Tongue (tissue), 2 donors: ENCODE data around the gene USP54. TPM values are rescaled to one million over a fixed set of nuclear protein-coding genes. Genes with fewer than 3 reads are reported as not detected.
A peak's percentile ranks its signal among the peaks of the same experiment; 100 is the strongest.
"Not testable (repeated sequence)": the region's sequence is repeated elsewhere in the genome, so short reads cannot be mapped to it uniquely, and the experiment has no call there.

ENCODE experiments used
- DNase-seq: peaks from one replicate; pipeline ENCODE4 v3.0.0-alpha.2; 2015
- total RNA-seq: library from RNA; depleted of rRNA; stranded (reverse); fragments of >200 nt; gene quantifications from one replicate; pipeline ENCODE4 v1.2.3, GENCODE V29; 2014

USP54 gene
- total RNA-seq, 1 donor from 2014 or later: 39.5 TPM

DNA sequence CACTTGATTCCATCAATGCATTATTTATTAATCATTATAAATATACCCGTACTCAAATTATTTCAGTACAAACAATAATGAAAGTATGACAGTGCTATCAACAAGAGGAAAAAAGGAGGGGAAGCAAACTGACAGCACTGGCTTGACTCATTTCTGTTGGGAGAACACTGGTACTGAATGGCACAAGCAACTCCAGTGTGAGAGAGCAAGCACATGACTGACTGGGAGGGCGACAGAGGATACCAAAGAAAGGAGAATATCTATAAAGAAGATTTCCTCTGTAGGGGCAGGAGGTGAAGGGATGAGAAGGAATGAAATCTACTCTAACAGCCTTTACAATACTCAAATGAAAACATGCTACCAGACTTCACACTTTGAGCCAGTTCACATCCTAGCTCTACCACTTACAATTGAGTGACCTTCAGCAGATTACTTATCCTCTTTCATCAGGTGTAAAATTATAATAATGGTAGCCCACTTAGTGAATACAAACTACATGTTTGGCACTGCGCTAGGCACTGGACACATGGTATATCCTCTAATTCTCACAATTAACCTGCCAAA, 1.5 kb downstream of the USP54 start:
- no peak for DNase-seq

- DNase-seq: no peak
Observed at GRCh38 chr10:73588656-73589055, 2.5 kb downstream of the USP54 start.

- peak; percentile 17 for DNase-seq
Observed at GRCh38 chr10:73586583-73586984, 4.6 kb downstream of the USP54 start.

- DNase-seq: no peak
Observed at GRCh38 chr10:73585327-73585726, 5.8 kb downstream of the USP54 start.

DNA sequence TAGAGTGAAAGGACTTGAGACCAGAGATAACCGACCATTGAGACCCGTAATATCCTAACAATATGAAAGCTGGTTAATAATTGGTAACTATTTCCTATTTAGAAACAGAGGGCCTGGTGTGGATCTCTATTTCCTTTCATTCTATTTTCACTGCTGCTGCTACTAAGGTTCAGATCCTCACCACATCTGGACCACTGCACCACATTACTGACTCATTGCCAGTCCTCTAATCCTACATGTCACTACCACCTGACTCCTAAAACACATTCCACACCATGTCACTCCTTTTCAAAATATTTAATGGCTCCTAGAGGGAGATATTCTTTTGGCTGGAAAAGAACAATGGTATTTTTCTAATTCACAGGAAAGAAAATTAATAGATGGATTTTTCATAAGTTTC, 6.4 kb downstream of the USP54 start:
- no peak for DNase-seq

DNA sequence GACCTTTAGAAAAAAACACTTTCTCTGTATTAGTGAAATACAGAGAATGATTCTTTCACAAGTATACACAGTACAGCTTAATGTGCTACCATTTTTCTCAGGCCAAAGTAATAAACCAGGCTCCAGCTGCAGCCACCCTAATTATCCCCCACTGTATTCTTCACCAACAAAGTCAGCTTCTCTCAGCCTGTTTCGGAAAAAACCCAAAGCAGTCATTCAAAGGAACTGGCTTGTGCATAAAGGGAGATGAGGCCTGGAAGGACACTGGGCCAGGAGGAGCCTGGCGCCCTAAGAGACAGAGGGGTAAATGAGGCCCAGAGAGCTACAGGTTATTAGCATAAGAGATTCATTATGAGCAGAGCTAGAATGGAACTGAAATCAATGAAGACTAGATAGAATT, 9.2 kb downstream of the USP54 start:
- no peak for DNase-seq

GRCh38 chr10:73578927-73579326, 12.2 kb downstream of the USP54 start:
- not testable (repeated sequence) for DNase-seq

- DNase-seq: peak; percentile 84
Observed at GRCh38 chr10:73577788-73578187, 13.4 kb downstream of the USP54 start.

DNA sequence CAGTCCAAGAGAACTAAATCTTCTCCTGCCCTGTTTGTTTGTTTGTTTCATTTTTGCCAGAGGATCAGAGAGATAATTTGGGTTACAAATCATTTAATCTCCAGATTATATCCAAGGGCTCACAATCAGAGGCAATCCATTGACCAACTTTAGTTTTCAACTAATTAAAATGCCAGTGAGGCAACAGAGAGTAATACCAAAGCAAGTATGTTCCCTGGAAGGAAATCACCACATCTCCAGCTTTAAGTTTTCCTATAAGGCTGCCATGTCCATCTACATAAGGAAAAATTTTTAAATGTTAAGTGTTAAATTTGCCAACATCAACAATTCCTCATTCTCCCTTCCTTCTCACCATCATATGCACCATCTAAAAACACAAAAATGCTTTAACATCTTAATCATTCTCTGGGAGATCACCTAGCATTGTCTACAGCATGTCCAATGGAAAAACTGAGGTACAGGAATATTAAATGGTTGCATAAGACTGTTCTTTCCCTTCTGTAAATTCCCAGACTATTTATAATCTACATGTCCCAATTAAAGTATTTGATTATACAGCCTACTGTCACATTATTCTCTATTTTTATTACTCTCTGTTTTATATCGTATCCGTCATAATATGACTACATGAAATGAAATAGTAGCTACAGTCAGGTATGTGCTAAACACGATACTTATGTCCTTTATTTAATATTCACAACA, 14.1 kb downstream of the USP54 start:
- no peak for DNase-seq

- peak; percentile 73 for DNase-seq
Observed at GRCh38 chr10:73576178-73576889, 14.8 kb downstream of the USP54 start.

GRCh38 chr10:73567025-73567424, 24.1 kb downstream of the USP54 start:
- not testable (repeated sequence) for DNase-seq

GRCh38 chr10:73561192-73561591, 29.9 kb downstream of the USP54 start:
- DNase-seq: no peak

GRCh38 chr10:73559590-73559989, 31.6 kb downstream of the USP54 start:
- no peak for DNase-seq

GRCh38 chr10:73556855-73557254, 34.3 kb downstream of the USP54 start:
- no peak for DNase-seq

DNA sequence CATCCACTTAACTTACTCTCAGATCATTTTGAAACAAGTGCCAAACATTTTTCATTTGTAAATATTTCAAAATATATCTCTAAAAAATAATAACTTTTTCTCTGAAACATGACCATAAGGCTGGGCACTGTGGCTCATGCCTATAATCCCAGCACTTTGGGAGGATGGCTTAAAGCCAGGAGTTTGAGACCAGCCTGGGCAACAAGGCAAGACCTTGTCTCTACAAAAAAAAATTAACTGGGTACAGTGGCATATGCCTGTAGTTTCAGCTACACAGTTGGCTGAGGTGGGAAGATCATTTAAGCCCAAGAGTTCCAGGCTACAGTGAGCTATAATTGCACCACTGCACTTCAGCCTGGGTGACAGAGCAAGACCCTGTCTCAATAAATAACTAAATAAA, 36.4 kb downstream of the USP54 start:
- DNase-seq: peak; percentile 76

DNA sequence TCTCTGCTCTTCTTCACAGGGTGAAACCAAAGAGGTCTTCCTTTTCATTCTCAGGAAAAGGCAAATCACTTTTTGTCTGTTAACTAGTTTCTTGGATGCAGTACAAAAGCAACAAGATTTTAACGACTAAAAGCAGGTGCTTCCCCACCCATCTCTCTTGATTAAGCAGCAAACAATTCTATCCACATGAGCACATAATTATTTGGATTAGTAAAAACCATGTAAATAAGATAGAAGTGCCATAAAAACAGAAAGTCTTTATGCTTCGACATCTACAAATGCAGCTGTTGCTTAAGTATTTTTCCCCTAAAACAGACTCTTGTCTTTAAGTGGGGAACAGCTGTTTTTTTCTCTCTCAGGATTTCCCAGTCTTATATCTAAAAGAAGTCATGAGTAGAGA, 37.4 kb downstream of the USP54 start:
- DNase-seq: peak; percentile 71

DNA sequence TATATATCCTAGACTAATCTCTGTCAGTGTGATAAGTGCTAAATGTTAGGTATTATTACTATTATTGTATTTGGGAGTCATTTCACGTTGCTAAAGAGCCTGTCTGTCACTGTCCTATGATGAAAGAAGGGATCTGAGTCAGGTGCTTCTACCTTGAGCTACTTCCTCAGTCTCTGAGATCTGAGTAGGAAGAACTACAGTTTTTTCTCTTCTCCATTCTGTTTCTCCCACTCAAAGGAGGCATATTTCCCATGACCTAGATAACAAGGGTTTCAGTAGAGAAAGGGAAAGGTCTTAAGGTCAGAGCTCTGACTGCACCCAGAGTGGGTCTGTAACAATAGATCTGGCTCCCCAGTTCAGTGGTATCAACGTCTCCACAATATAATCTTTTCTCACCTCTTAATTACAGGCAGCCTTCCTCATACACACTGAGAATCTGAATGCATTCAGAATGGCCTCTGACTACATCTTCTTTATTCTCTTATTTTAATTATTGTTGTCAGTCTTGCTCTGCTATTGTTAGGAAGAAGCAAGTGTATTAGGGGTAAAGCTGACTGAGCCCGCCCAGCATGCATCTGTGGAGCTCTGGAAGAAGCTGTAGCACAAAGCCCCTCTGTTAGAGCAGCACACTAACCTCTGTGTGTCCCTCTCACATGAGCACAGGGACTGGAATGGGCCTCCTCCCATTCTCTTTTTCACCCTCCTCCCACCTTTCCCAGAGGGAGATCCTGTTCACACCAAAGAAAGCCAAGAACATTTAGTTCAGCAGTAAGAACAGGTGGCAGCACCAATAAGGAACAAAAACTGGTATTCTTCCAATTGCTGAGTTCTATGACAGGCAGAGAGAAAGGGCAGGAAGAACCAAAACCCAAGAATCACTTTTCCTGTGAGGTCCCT, 38.1 kb downstream of the USP54 start:
- peak; percentile 86 for DNase-seq

- DNase-seq: no peak
Observed at GRCh38 chr10:73551515-73551914, 39.6 kb downstream of the USP54 start.

- DNase-seq: no peak
Observed at GRCh38 chr10:73545357-73545756, 45.8 kb downstream of the USP54 start.

DNA sequence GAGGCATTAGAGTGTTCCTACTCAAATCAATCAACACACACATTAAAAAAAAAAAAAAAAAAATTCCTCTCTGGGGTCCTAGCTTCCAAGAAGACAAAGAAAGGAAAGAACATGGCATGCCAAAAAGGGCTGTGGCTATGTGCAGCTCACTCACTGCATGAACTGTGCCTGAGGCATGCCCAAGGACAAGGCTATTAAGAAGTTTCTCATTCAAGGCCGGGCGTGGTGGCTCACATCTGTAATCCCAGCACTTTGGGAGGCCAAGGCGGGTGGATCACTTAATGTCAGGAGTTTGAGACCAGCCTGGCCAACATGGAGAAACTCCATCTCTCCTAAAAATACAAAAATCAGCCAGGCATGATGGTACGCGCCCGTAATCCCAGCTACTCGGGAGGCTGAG, 53.4 kb downstream of the USP54 start:
- DNase-seq: no peak

DNA sequence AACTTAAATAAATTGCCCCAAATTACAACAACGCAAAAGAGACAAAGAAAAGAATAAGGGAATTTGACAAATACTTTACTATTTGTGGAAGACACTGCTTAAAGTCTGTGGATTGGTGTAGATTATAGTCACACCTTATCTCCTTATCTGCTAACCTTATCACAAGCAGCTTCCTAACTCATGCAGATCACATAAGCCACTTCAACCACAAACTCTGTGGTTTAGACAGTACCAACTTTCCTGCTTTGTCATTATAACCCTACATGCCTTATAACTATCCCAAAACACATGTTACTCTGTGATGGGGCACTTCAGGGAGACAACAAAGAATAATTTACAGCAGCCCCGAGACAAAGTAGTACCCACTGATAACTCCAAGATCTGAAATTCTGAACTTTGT, 53.9 kb downstream of the USP54 start:
- DNase-seq: no peak

GRCh38 chr10:73534857-73535256, 56.3 kb downstream of the USP54 start:
- DNase-seq: no peak
